ENCODE measurements around the gene RWDD1.

The RWDD1 gene

GRCh38 chr6:116570856-116571682 lies at the start of gene RWDD1:
RWDD1 (plus strand) TSS chr6:116571504; CDS start chr6:116571583, 79 bp downstream.
- peak; percentile 99 for DNase-seq (ENCODE audit: low spot score)

GRCh38 chr6:116522896-116523295 lies 48.4 kb upstream of the RWDD1 start:
- no peak for DNase-seq (ENCODE audit: low spot score)

GRCh38 chr6:116524236-116524635 lies 47.1 kb upstream of the RWDD1 start:
- no peak for DNase-seq (ENCODE audit: low spot score)

- DNase-seq (ENCODE audit: low spot score): no peak
Measured at GRCh38 chr6:116528133-116528532, 43.2 kb upstream of the RWDD1 start.

- no peak for DNase-seq (ENCODE audit: low spot score)
Measured at GRCh38 chr6:116528780-116529179, 42.5 kb upstream of the RWDD1 start.

GRCh38 chr6:116529466-116530290 lies 41.6 kb upstream of the RWDD1 start:
- no peak for DNase-seq (ENCODE audit: low spot score)

- no peak for DNase-seq (ENCODE audit: low spot score)
Measured at GRCh38 chr6:116530436-116530835, 40.9 kb upstream of the RWDD1 start.

- DNase-seq (ENCODE audit: low spot score): peak; percentile 69
Measured at GRCh38 chr6:116531675-116532570, 39.4 kb upstream of the RWDD1 start.

- DNase-seq (ENCODE audit: low spot score): no peak
Measured at GRCh38 chr6:116533233-116533957, 37.9 kb upstream of the RWDD1 start.

GRCh38 chr6:116535109-116535508 lies 36.2 kb upstream of the RWDD1 start:
- no peak for DNase-seq (ENCODE audit: low spot score)

GRCh38 chr6:116536216-116536621 lies 35.1 kb upstream of the RWDD1 start:
- peak; percentile 57 for DNase-seq (ENCODE audit: low spot score)

- no peak for DNase-seq (ENCODE audit: low spot score)
Measured at GRCh38 chr6:116542426-116542825, 28.9 kb upstream of the RWDD1 start.

- no peak for DNase-seq (ENCODE audit: low spot score)
Measured at GRCh38 chr6:116543149-116543548, 28.2 kb upstream of the RWDD1 start.

GRCh38 chr6:116545651-116546050 lies 25.7 kb upstream of the RWDD1 start, which contains the start of gene TRAPPC3L:
TRAPPC3L (minus strand) TSS chr6:116545684; CDS start chr6:116545514, 170 bp downstream.
- no peak for DNase-seq (ENCODE audit: low spot score)

- DNase-seq (ENCODE audit: low spot score): no peak
Measured at GRCh38 chr6:116547358-116547757, 23.9 kb upstream of the RWDD1 start.

GRCh38 chr6:116550796-116551195 lies 20.5 kb upstream of the RWDD1 start:
- no peak for DNase-seq (ENCODE audit: low spot score)

GRCh38 chr6:116553451-116553850 lies 17.9 kb upstream of the RWDD1 start, which contains the start of gene CALHM4:
CALHM4 (plus strand) TSS chr6:116553751; CDS start chr6:116553794, 43 bp downstream.
- no peak for DNase-seq (ENCODE audit: low spot score)

GRCh38 chr6:116556065-116556464 lies 15.2 kb upstream of the RWDD1 start:
- DNase-seq (ENCODE audit: low spot score): no peak

GRCh38 chr6:116556814-116557415 lies 14.4 kb upstream of the RWDD1 start:
- DNase-seq (ENCODE audit: low spot score): no peak

- DNase-seq (ENCODE audit: low spot score): no peak
Measured at GRCh38 chr6:116557893-116558292, 13.4 kb upstream of the RWDD1 start.

- no peak for DNase-seq (ENCODE audit: low spot score)
Measured at GRCh38 chr6:116560130-116560529, 11.2 kb upstream of the RWDD1 start.

Data from CD4-positive, alpha-beta T cell treated with Interleukin-15 for 4 hours (primary cell).